Adrenal gland (tissue), 12 donors: Measurements from ENCODE around the gene INSYN1. TPM values are rescaled to one million over a fixed set of nuclear protein-coding genes. Genes with fewer than 3 reads are reported as not detected.

Experiments used
- DNase-seq, 7 donors: peaks; one replicate each; pipeline ENCODE4 v3.0.0-alpha.2; 2019 to 2020
- H3K27ac ChIP-seq, 5 donors: fragments of 200-600 bp; sonication (generic) in 4 of 5; 1 replicate in 3 of 5; 2 replicates in 2 of 5; pipeline versions ENCODE4 v1.5.1 to v1.8.0; 2016 to 2020; ENCODE audit warnings: mild to moderate bottlenecking in 1 of 5
- H3K27me3 ChIP-seq: fragments of 200-600 bp; 2 replicates; pipeline ENCODE4 v1.8.0; 2021
- H3K36me3 ChIP-seq, 2 donors: fragments of 200-600 bp; replicated peaks in 1 of 2; 1 replicate in 1 of 2; 2 replicates in 1 of 2; pipeline versions ENCODE4 v1.5.1 to v1.8.0; 2018 to 2022
- H3K4me1 ChIP-seq, 2 donors: fragments of 200-600 bp; replicated peaks in 1 of 2; 1 replicate in 1 of 2; 2 replicates in 1 of 2; pipeline versions ENCODE4 v1.5.1 to v1.8.0; 2018 to 2021
- H3K4me3 ChIP-seq, 4 donors: fragments of 200-600 bp; sonication (generic) in 3 of 4; one replicate each; pipeline ENCODE4 v1.5.1; 2016 to 2018
- H3K9me3 ChIP-seq, 3 donors: fragments of 200-600 bp; sonication (generic) in 1 of 3; replicated peaks in 1 of 3; 1 replicate in 2 of 3; 2 replicates in 1 of 3; pipeline versions ENCODE4 v1.5.1 to v1.8.0; 2016 to 2021
- CTCF ChIP-seq, 6 experiments: fragments of 450-650 bp in 4 of 6; fragments of 200-600 bp in 2 of 6; sonication (generic) in 1 of 6; IDR thresholded peaks; 1 replicate in 5 of 6; 2 replicates in 1 of 6; pipeline versions ENCODE4 v1.5.1 to v1.8.0; 2016 to 2021; ENCODE audit warnings: antibody characterized with exemption in 6 of 6, mild to moderate bottlenecking in 2 of 6, moderate library complexity in 1 of 6
- POLR2A ChIP-seq, 2 donors: fragments of 450-650 bp; IDR thresholded peaks; one replicate each; pipeline ENCODE4 v1.6.1; 2017; ENCODE audit warnings: antibody characterized with exemption in 2 of 2, mild to moderate bottlenecking in 2 of 2, moderate library complexity in 1 of 2
- WGBS, 4 donors: extraction: QIAGEN DNeasy Blood & Tissue Kit in 2 of 4; methylation state at CpG; one replicate each; pipeline versions ENCODE4 v1.1.5 to v1.1.7; 2013 to 2017; 5-methylcytosine and 5-hydroxymethylcytosine counted together
- intact Hi-C, 2 donors: fragments of 100-400 bp; cut with DNase I; formaldehyde crosslinking; loops; one replicate each; pipeline versions ENCODE4 v1.14.1 to v1.15.0; 2022 to 2023
- polyA plus RNA-seq, 3 donors: library from polyadenylated mRNA; stranded (reverse); fragments of 200-250 nt in 2 of 3; fragments of 350-450 nt in 1 of 3; fragmentation: Illumina TruSeq in 1 of 3; extraction: RNeasy Lipid Tissue Mini Kit (QIAGEN cat#74804) in 1 of 3; gene quantifications; one replicate each; pipeline ENCODE4 v1.2.3, GENCODE V29; 2013 to 2014
- total RNA-seq, 9 donors: library from RNA; depleted of rRNA in 4 of 9; stranded (reverse); fragments of >200 nt in 4 of 9; fragments of 120-200 nt in 1 of 9; fragmentation: NEBNext Ultra II Directional in 1 of 9; extraction: Animal tissue kit (Norgen Biotek cat#: 25700) in 1 of 9; gene quantifications; one replicate each; pipeline versions ENCODE4 v1.1.0 to v1.2.4, GENCODE V29; 2013 to 2023
- donor health status: healthy with polysubstance abuse.
- donor health status: Bipolar disorder and iron deficiency.
- donor health status: DM: yes; HTN: yes; CAD: no.
- donor health status: DM: no; HTN: no; CAD: no.
- donor health status: DM: no; HTN: no; CAD: no.
- donor health status: DM: yes; HTN: yes; CAD: no.

The INSYN1 gene
- total and polyA plus RNA-seq, 12 donors = 0.68 to 19.5 (median 3.7) TPM

DNA sequence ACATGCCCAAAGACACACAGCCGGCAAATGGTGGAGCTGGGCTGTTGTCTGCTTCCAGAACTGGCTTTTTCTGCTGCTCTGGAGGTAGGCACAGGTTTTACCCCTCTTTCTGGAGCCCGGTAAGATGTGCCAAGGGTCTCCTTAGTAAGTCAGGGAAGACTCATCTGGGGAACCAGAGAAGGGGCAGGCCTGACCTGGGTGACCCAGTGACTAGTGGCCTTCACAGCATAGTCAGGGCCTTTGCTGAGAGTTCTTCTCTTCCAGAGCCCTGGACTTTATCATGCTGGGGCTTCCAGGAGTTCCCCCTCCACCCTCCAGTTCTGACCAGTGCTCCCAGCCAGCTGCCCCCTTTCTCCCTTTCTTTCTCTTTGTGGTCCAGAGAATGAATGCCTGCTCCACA lies 65.8 kb downstream of the INSYN1 start:
- TF ChIP-seq CTCF (IDR thresholded peaks at IDR 0.05) (no peak), POLR2A (IDR thresholded peaks at IDR 0.05) (no peak)
- intact Hi-C loops = no loop called here
- peaks cover 68 to 79% of the 10 kb centered on the region in 2 donors for H3K4me1 ChIP-seq
- no peak overlapping the region for H3K4me3 ChIP-seq
- no peaks in the 10 kb centered on the region for H3K27me3 ChIP-seq
- no peaks in the 10 kb centered on the region for H3K9me3 ChIP-seq
- H3K36me3 ChIP-seq = no peaks in the 10 kb centered on the region
- H3K27ac ChIP-seq = peak overlapping the region; percentile 43 to 97 (median 93)
- 63 to 83% (median 69%) methylated on average over 2 of the region's 2 CpGs for WGBS, 4 donors
- DNase-seq = peak in 3 of 7 donors; percentile 32 to 48 (median 39)

DNA sequence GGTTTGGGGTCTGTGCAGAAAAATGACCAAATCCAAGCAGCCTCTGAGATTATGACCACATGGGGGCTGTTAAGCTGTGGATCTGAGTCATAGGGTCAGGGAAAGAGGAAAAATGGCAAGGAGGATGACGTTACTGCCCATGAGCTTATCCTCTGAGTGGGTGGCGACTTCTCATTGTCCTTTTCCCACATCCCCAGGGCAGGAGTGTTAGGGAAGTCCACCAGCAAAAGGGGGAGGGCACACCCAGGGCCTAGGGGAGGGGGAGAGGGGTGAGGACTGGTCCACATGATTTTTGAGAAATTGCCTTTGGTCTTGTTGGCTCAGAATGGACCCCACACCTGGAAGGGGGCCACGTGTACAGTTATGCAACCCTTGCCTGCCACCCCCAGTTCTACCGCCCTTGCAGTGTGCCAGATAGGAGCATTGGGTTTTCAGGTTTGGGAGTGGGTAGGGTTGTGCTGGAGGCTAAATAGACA lies 66.3 kb downstream of the INSYN1 start:
- no peaks in the 10 kb centered on the region for H3K36me3 ChIP-seq
- DNase-seq = peak in 6 of 7 donors; percentile 59 to 78 (median 69)
- H3K4me1 ChIP-seq = peaks cover 68 to 80% of the 10 kb centered on the region in 2 donors
- H3K27ac ChIP-seq = peak overlapping the region; percentile 43 to 97 (median 93)
- H3K27me3 ChIP-seq = no peaks in the 10 kb centered on the region
- TF ChIP-seq CTCF (IDR thresholded peaks at IDR 0.05) = no peak
- TF ChIP-seq POLR2A (IDR thresholded peaks at IDR 0.05) = peak in 1 of 2 donors; percentile 67
- 31 to 46% (median 37%) methylated on average over 4 of the region's 4 CpGs for WGBS, 4 donors
- peak overlapping the region in 1 of 4 donors; percentile 25 for H3K4me3 ChIP-seq
- H3K9me3 ChIP-seq = no peaks in the 10 kb centered on the region
- intact Hi-C loops = no loop called here

DNA sequence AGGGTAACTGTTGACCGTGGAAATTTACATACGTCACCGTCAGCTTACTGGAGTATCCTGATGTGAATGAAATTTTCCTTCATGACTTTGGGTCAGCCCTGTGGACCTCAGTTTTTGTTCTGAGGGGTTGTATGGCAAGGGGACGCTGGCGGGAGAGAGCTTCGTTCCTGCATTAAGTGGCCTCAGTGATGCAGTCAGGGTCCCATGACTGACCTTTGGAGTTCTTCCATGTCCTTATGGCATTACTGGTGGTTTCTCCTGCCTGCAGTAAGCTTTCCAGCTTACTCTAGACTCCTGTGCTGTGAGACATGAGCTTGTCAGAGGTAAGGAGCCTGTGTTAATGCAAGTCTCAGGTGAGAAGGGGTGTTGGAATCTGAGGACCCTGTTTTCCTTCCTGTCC lies 67.2 kb downstream of the INSYN1 start:
- Histone ChIP-seq H3K9me3 (no peaks in the 10 kb centered on the region), H3K4me1 (peaks cover 59 to 72% of the 10 kb centered on the region in 2 donors), H3K27ac (peak overlapping the region; percentile 36 to 97 (median 93)), H3K27me3 (no peaks in the 10 kb centered on the region), H3K4me3 (peak overlapping the region in 1 of 4 donors; percentile 97), H3K36me3 (no peaks in the 10 kb centered on the region)
- TF ChIP-seq POLR2A (IDR thresholded peaks at IDR 0.05) (no peak), CTCF (IDR thresholded peaks at IDR 0.05) (no peak)
- intact Hi-C loops = no loop called here
- WGBS, 4 donors = 50 to 60% (median 59%) methylated on average over 6 of the region's 6 CpGs
- DNase-seq = peak in 2 of 7 donors; percentile 17 to 46

Other genes starting within 250 kb of the INSYN1 start
- 100 to 1,000 TPM; 100 to 197 (median 132) TPM for gene NPTN, start 120.0 kb downstream of the INSYN1 start, total RNA-seq
- gene NPTN, start 120.0 kb downstream of the INSYN1 start, polyA plus RNA-seq = 100 to 1,000 TPM in 1 of 3 donors, 10 to 100 TPM in 2; 26.5 to 169 (median 28.7) TPM
- gene CD276, start 69.0 kb downstream of the INSYN1 start, total RNA-seq = 100 to 1,000 TPM in 4 of 9 donors, 10 to 100 TPM in 5; 68.4 to 147 (median 88.2) TPM
- gene CD276, start 69.0 kb downstream of the INSYN1 start, polyA plus RNA-seq = 10 to 100 TPM; 53.4 to 100.0 (median 78.7) TPM
- gene TBC1D21, start 120.2 kb upstream of the INSYN1 start, total RNA-seq = not detected
- not detected for gene TBC1D21, start 120.2 kb upstream of the INSYN1 start, polyA plus RNA-seq
- gene LOXL1, start 173.1 kb upstream of the INSYN1 start, total RNA-seq = 10 to 100 TPM in 4 of 9 donors, 1 to 10 TPM in 5; 5.3 to 31.7 (median 8.5) TPM
- 10 to 100 TPM in 2 of 3 donors, 1 to 10 TPM in 1; 8.0 to 58.0 (median 22.5) TPM for gene LOXL1, start 173.1 kb upstream of the INSYN1 start, polyA plus RNA-seq
- gene STOML1, start 238.9 kb upstream of the INSYN1 start, total RNA-seq = 10 to 100 TPM; 21.7 to 92.2 (median 33.0) TPM
- gene STOML1, start 238.9 kb upstream of the INSYN1 start, polyA plus RNA-seq = 10 to 100 TPM in 2 of 3 donors, 1 to 10 TPM in 1; 8.6 to 27.5 (median 23.9) TPM
- 100 to 1,000 TPM in 1 of 9 donors, 10 to 100 TPM in 7, 1 to 10 TPM in 1; 7.0 to 103 (median 63.9) TPM for gene PML, start 241.4 kb upstream of the INSYN1 start, total RNA-seq
- gene PML, start 241.4 kb upstream of the INSYN1 start, polyA plus RNA-seq = 10 to 100 TPM; 10.5 to 44.1 (median 37.0) TPM